GM18508 (cell line): ENCODE measurements around the gene RANBP1.
"Not testable (repeated sequence)": the region's sequence is repeated elsewhere in the genome, so short reads cannot be mapped to it uniquely, and the experiment has no call there.

Experiments used
- ATAC-seq: cut with Tn5 transposase; IDR thresholded peaks from one replicate; pipeline ENCODE4 v1.9.1; 2021; ENCODE audit warnings: moderate number of reproducible peaks; ENCODE audit not compliant: insufficient read depth, unreplicated experiment

RANBP1 gene

DNA sequence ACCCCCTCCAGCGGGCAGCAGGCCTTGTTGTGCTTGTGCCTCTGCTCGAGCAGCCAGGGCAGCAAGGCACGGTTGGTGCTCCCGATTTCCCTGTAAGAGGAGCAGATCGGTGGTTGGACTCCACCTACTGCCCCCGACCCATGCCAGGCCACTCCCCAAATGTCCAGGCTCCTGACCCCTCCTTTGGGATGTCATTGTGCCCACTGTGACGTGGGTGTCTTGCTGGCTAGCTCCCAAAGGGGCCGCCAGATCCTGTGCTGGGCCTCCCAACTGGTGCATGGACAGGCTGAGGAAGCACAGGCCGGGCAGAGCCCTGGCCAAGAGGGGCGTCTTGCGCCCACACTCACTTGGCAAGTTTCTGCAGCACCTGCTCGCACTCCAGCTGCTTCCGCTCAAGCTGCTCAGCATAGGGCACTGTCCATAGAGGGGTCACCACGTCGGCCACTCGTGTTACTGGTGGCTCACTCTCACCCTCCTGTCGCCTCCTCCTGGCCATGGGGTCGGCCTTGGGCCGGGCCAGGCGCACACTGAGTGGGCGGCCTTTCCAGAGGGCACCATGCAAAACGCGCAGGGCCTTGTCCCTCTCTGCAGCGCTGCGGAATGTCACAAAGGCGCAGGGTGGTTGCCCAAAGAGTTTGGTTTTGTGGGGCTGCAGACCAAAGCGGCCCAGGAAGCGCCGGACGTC lies at the start of gene RANBP1:
Gene RANBP1, plus strand, starts transcription at position 414 of the 685 bp plus-strand sequence. Its CDS starts 81 bp downstream, at position 495.
- no peak for ATAC-seq

DNA sequence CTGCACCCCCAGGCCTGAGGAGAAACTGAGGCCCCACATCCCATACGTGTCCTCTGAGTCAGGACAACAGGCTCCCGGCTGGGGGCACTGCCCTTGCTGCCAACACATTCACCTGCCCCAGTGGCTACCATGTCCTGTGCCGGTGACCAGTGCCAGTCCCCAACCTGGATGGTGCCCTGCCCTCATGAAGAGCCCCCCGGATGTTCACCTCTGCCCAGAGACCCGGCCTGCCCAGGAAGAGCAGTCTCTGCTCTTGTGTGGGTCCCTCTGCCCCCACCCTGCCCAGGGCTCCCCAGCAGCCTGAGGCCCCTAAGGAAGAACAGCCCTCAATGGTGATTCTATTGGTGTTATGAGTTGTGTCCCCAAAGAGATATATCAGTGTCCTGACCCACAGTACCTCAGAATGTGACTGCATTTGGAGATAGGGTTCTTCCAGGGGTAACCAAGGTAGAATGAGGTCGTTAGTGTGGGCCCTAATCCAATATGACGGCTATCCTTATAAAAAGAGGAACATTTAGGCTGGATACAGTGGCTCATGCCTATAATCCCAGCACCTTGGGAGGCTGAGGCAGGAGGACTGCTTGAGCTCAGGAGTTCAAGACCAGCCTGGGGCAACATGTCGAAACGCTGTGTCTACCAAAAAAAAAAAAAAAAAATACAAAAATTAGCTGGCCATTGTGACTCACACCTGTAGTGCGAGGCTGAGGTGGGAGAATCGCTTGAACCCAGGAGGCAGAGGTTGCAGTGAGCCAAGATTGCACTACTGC lies 49.1 kb upstream of the RANBP1 start:
- ATAC-seq: no peak

DNA sequence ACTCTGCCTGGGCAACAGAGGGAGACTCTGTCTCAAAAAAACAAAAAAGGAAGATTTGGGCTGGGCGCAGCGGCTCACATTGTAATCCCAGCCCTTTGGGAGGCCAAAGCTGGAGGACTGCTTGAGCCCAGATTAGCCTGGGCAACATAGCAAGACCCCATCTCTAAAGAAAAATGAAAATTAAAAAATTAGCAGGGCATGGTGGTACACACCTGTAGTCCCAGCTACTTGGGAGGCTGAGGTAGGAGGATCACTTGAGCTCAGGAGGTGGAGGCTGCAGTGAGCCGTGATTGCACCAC lies 48.6 kb upstream of the RANBP1 start:
- ATAC-seq: not testable (repeated sequence)

DNA sequence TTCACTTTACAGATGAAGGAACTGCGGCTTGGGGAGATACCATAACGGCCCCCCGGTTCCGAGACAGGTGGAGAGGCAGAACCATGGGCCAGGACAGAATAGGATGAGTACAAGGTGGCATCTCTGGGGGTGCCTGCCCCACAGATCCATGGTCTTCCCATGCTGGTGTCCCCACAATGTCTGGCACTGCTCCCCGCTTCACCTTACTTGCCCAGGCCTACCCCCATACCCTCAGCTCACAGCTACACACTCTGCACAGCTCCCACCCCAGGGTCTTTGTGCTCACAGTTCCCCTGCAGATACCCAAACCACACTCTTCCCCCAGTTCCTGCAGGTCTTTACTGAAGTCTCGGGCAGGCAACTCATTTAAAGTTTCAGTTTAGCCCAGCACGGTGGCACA lies 47.3 kb upstream of the RANBP1 start:
- no peak for ATAC-seq

DNA sequence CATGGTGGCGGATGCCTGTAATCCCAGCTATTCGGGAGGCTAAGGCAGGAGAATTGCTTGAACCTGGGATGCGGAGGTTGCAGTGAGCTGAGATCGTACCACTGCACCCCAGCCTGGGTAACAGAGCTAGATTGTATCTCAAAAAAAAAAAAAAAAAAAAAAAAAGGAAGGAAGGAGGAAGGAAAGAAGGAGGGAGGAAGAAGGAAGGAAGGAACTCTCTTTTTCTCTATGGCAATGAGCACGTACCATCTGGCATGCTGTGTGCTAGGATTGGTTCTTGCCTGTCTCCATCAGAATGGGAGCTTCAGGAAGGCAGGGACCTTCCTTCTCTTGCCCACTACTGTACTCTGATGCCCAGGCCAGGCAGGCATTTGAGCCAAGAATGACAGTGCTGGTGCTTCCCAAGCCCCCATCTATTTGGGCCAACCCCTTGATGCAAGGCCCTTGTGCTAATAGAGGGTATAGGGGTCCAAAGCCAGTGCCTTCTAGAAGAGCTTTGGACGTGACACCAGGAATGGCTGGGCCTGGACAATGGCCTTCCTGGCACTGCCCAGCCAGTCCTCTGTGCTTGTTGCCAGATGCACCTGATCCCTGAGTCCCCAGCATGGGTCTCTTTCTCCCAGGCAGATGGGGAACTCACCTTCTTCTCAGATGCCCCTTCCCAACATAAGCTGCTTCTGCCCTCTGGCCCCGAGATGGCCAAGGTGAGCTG lies 46.4 kb upstream of the RANBP1 start:
- ATAC-seq: no peak

DNA sequence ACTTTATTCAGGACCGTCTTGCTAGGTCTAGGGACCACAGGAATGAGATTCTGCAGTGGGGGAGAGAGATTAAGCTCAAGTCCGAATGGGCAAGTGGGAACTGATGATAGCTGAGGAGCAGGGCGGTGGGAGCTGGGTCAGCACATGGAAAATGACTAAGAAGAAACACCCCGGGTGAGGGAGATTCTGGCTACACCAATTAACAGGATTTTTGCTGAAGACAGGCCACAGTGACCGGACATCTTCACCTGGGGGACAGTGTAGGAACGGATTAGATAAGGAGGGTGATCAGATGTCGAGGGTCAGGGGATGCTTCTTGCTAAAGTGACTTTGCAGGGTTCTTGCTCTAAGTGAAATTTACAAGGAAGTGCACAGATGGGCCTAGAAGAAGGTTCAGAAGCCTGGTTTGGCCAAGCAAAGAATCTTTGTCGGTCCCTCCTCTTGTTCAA lies 44.4 kb upstream of the RANBP1 start:
- ATAC-seq: no peak

DNA sequence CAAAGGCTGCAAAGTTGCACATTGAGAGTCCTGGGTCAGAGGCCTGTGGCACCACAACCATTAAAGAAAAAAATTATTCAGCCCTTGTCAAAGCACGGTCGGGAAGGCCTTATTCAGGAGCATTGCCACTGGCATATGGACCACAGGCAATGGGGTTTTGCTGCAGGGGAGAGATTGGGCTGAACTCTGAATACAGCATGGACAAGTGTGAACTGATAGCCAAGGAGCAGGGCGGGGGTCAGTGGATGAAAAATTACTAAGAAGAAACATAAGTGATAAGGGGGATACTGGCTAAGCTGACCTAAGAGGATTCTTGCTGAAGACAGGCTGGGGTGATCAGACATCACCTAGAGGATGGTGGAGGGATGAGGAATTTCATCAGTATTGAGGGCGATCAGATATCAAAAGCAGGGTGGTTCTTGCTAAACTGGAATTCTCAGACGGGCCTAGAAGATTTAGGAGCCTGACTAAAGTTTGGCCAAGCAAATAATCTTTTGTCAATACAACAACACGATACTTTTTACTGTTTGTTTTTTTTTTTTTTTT lies 39.2 kb upstream of the RANBP1 start:
- ATAC-seq: no peak

DNA sequence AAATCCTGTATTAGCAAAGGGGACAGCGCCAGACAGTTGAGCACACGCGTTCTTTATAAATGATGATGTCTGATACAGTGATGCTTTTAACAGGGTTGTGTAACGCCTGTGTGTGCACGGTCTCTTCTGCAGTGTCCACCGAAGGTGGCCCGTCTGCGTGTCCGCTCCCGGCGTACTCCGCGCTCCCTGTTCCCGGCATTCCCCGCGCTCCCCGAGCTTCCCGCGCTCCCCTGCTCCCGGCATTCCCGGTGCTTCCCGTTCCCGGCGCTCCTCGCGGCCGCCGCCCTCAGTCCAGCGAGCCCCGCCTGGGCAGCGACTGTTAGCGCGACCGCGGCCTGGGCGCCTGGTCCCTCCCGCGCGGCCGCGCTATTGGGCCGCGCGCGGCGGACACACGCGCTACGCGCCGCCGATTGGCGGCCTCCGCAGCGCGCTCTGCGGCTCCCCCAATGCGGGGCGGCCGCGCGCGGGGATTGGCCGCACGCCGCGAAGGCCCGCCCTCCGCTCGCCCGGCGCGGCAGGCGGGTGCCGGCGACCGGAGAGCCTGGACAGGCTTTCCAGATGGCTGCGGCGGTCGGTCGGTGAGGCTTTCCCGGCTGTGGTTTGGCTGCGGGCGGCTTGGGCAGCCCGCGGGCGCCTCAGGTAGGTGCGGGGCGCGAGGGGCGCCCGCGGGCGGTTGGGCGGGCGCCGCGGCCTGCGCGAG lies 36.0 kb upstream of the RANBP1 start, which contains the start of gene DGCR8:
Gene DGCR8, plus strand, starts transcription at position 497 of the 700 bp plus-strand sequence. CDS start 5,723 bp downstream, outside the sequence.
- ATAC-seq: no peak

DNA sequence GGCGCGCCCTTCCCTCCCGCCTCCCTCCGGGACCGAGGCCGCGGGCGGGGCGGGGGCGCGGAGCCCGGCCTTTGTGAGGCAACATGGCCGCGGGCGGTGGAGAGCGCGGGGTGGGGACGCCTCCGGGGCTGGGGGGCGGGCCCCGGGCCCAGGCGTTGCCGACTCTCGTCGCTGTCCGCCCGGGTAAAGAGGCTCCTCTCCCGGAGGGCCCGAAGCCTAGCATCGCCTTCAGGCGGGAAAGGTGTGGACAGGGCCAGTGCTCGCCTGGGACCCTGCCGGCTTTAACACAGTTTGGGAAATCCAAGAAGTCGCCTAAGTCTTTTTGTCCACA lies 35.5 kb upstream of the RANBP1 start:
- ATAC-seq: no peak

DNA sequence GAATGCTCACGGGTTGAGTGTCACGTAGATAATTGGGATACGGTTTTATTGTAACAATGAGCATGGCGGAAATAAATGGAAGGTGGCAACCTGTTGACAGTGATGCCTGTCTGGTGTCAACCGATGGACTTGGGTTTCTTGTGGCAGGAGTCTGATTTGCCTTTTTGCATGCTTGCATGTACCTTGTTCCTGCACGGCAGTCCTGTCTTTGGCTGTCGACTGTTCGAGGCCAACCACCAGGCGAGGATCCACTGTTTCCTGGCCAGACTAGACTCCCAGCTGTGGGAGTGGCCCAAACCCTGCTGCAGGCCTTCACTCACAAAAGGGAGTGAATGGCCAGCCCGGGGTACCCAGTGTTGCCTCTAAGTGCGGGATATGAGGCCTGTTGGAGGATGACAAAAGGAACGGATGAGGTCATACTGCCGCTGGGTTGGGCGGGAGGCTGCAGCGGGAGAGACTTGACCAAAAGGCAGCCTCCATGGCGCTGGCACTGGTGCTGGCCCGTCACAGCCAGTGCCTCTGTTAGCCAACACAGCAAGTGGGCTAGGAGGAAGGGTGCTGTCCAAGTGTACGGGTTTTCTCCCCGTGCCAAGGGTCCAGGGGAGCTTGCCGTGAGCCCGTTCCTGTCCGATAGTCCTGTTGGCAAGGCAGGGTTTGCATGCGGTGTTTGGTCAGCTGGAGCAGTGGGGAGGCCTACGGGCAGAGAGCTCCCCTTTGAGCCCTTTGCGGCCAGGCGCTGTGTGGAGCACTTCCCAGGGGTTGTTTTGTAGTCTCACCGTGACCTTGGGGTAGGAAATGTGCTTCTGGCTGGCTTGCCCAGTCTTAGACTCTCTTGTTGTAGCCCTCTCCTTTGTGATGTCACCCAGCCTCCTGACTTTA lies 34.9 kb upstream of the RANBP1 start:
- ATAC-seq: no peak

DNA sequence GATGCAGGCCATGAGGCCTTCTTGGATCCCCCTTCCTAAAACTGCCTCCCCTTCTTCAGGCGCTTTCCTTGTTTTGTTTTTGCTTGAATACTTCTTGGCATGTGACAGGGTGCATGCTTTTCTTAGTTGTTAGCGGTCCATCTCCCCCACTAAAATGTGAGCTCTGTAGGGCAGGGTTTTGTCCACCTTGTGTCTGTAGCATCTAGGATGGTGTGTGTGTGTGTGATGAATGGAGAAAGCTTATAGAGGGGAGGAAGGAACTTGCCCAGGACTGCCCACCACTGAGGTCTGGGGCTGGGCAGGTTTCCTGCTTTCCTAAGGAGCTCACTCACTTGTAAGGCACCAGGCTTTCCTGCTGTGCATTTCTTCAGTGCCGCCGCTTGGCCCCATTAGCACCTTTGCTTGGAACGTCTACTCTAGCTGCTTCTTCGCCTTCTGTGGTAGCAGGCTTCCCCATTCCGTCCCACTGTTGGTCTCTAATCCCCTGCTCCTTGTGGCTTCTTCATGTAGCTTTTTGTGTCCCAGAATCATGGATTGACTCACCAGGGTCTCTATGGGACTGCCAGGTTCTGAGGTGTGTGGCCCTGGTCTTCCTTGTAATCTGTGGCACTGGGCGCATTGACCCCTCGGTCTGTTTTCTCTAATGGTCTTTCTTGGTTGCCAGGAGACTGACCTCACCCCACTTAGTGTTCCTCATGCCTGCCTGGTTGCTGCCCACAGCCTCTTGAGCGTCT lies 32.6 kb upstream of the RANBP1 start:
- no peak for ATAC-seq

DNA sequence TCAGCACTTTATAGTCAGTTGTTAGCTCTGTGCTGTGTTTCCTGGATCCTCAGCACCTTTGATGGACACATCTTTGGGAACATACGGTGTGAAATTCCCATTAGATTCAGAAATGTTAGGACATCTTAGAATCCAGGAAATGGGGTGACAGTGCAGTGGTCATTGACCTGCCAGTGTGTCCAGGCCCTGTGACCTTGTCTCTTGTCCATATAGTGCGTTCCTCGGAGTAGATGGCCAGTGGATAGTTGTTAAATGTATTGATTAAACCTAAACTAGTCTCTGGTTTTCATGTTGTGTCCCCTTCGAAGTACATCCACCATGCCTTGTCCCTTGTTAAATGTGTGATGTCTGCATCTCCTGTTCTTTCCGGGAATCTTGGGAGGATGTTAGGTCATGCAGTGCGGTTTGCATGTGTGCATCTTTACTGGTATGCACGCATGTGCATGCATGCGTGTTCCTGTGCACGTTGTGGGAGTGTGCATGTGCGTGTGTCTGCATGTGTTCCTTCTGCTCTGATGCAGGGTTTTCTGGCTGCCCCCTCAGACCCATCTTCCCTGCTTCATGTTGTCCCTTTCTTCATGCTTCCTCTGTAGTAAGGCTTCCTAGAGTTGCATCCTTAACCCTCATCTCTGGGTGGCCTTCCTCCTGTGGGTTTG lies 31.9 kb upstream of the RANBP1 start:
- no peak for ATAC-seq

DNA sequence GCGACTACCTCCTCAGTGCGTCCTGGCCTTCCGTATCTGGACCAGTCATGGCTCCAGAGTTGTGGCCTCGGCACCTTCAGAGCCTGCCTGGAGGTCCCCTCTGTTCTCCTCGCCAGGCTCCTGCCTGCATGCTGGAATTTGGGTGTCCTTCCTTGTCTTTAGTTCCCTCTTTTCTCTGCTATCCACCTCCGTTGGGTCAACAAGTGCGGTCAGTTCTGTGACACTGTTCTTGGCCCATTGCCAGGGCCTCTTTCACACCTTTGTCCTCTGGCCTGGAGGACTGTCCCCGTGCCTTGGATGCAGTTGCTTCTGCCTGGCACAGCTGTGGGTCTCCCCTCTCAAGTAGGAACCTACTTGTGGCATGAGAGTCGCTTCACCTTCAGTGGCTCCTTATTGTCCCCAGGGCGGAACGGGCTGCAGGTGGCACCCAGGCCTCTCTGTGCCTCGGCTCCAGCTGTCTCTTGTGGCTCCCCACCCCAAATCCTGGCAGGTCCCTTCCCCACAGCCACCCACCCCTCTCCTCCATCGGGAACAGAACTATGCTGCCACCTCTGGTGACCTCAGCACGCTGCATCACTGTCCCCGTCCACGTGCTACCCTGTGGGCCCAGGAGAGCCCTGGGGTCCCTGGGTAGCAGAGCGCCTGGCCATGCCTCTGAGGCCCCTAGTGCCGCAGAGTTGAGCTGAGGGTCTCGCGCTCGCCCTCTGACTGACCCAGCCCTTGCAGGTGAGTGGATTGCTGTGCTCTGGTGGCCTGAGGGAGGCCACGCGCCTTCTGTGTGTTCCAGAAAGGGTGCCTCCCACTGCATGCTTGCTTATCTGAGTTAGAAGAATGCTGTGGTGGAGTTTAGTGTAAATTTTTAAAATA lies 31.1 kb upstream of the RANBP1 start:
- no peak for ATAC-seq

DNA sequence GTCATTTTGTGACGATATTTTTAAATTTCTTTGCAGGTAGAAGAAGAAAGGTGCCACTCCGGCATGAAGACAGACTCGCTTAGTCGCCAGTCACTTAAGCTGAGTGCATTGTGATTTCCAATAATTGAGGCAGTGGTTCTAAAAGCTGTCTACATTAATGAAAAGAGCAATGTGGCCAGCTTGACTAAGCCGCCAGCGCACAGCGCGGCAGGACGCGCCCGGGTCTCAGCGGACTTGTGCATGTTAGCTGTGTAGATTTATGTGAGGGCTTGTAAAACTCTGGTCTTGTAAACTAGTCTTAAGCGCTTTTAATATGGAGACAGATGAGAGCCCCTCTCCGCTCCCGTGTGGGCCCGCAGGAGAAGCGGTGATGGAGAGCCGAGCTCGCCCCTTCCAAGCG lies 30.3 kb upstream of the RANBP1 start:
- ATAC-seq: no peak

DNA sequence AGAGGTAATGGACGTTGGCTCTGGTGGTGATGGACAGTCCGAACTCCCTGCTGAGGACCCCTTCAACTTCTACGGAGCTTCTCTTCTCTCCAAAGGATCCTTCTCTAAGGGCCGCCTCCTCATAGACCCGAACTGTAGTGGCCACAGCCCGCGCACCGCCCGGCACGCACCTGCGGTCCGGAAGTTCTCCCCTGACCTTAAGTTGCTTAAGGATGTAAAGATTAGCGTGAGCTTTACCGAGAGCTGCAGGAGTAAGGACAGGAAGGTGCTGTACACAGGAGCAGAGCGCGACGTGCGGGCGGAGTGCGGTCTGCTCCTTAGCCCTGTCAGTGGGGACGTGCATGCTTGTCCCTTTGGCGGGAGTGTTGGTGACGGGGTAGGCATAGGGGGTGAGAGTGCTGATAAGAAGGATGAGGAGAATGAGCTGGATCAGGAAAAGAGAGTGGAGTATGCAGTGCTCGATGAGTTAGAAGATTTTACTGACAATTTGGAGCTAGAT lies 29.8 kb upstream of the RANBP1 start:
- no peak for ATAC-seq

DNA sequence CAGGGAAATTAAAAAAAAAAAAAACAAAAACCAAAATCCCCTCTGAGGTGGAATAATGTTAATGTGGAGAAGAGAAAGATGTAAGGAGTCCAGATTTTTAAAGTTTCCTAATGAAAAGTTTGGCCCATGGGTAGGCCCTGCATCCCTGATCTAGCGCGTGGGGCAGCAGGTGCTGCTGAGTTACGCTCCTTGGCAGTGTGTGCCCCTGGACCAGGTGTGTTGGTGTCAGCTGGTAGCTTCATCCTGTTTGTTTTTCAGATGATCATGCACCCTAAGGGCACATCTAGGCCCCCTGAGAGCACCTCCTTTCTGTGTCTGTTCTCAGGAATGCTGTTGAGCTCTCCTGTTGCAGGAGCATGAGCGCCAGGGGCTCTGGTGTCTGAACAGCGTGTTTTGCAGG lies 29.1 kb upstream of the RANBP1 start:
- ATAC-seq: no peak
